GM19438 (cell line): ENCODE measurements around the gene ZRANB2.

Experiments used
- ATAC-seq: cut with Tn5 transposase; IDR thresholded peaks from one replicate; pipeline ENCODE4 v1.9.1; 2021; ENCODE audit warnings: low read depth; ENCODE audit not compliant: unreplicated experiment

Gene ZRANB2

GRCh38 chr1:71080739-71081696 is at the start of gene ZRANB2:
ZRANB2 (minus strand) TSS chr1:71081035; CDS start chr1:71080995, 40 bp downstream.
- peak; percentile 100 for ATAC-seq

GRCh38 chr1:71128060-71128459 is 47.2 kb upstream of the ZRANB2 start:
- no peak for ATAC-seq

GRCh38 chr1:71118086-71118485 is 37.3 kb upstream of the ZRANB2 start:
- no peak for ATAC-seq

- no peak for ATAC-seq
These were observed 35.9 kb upstream of the ZRANB2 start for GRCh38 chr1:71116729-71117128.

- no peak for ATAC-seq
These were observed 26.0 kb upstream of the ZRANB2 start for GRCh38 chr1:71106658-71107322.

- ATAC-seq: no peak
These were observed 23.6 kb upstream of the ZRANB2 start for GRCh38 chr1:71104417-71104816.

- no peak for ATAC-seq
These were observed 21.1 kb upstream of the ZRANB2 start for GRCh38 chr1:71101839-71102376.

GRCh38 chr1:71097428-71097827 is 16.6 kb upstream of the ZRANB2 start:
- no peak for ATAC-seq

- no peak for ATAC-seq
These were observed 14.1 kb upstream of the ZRANB2 start for GRCh38 chr1:71094913-71095312.

GRCh38 chr1:71093938-71094337 is 13.1 kb upstream of the ZRANB2 start:
- ATAC-seq: no peak

- no peak for ATAC-seq
These were observed 8.9 kb upstream of the ZRANB2 start for GRCh38 chr1:71089536-71090270.

- ATAC-seq: no peak
These were observed 7.9 kb upstream of the ZRANB2 start for GRCh38 chr1:71088645-71089287.

GRCh38 chr1:71087713-71088112 is 6.9 kb upstream of the ZRANB2 start:
- ATAC-seq: no peak

GRCh38 chr1:71087060-71087459 is 6.2 kb upstream of the ZRANB2 start:
- no peak for ATAC-seq

- no peak for ATAC-seq
These were observed 5.5 kb upstream of the ZRANB2 start for GRCh38 chr1:71086331-71086730.

GRCh38 chr1:71083271-71083670 is 2.4 kb upstream of the ZRANB2 start:
- ATAC-seq: no peak

- ATAC-seq: no peak
These were observed 854 bp upstream of the ZRANB2 start for GRCh38 chr1:71081697-71082080.

GRCh38 chr1:71080230-71080738 is 551 bp downstream of the ZRANB2 start:
- ATAC-seq: peak; percentile 15

- ATAC-seq: no peak
These were observed 6.2 kb downstream of the ZRANB2 start for GRCh38 chr1:71074681-71075080.

- no peak for ATAC-seq
These were observed 8.6 kb downstream of the ZRANB2 start for GRCh38 chr1:71072273-71072672.
